Neural cell (in vitro differentiated cells): Measurements from ENCODE around the gene OARD1.

Experiments used
- CTCF ChIP-seq: fragments of 450-650 bp; IDR thresholded peaks from 2 replicates; pipeline ENCODE4 v1.5.1; 2014; ENCODE audit warnings: antibody characterized with exemption, mild to moderate bottlenecking, moderate library complexity; ENCODE audit not compliant: poor library complexity, severe bottlenecking
- EP300 ChIP-seq: fragments of 450-650 bp; conservative IDR thresholded peaks from 2 replicates; pipeline ENCODE4 v1.6.1; 2014; ENCODE audit warnings: antibody characterized with exemption, mild to moderate bottlenecking, moderate library complexity; ENCODE audit not compliant: poor library complexity, severe bottlenecking
- EZH2 ChIP-seq: fragments of 200-600, 300-800 bp; shearing (Covaris generic), sonication (generic); IDR thresholded peaks from 2 replicates; pipeline ENCODE4 v1.6.1; 2014; ENCODE audit warnings: antibody characterized with exemption, low read length, borderline replicate concordance, mild to moderate bottlenecking; ENCODE audit not compliant: insufficient read depth, poor library complexity, severe bottlenecking
- MXI1 ChIP-seq: fragments of 450-650 bp; conservative IDR thresholded peaks from 2 replicates; pipeline ENCODE4 v1.6.1; 2014; ENCODE audit warnings: antibody characterized with exemption, mild to moderate bottlenecking; ENCODE audit not compliant: poor library complexity, severe bottlenecking
- POLR2AphosphoS5 ChIP-seq: IDR thresholded peaks from 2 replicates; pipeline ENCODE4 v1.6.1; 2012
- RAD21 ChIP-seq: fragments of 450-650 bp; conservative IDR thresholded peaks from 2 replicates; pipeline ENCODE4 v1.6.1; 2014; ENCODE audit warnings: antibody characterized with exemption, mild to moderate bottlenecking, moderate library complexity
- REST ChIP-seq: IDR thresholded peaks from 2 replicates; pipeline ENCODE4 v1.6.1; 2012; ENCODE audit warnings: borderline replicate concordance
- SMC3 ChIP-seq: fragments of 450-650 bp; conservative IDR thresholded peaks from 2 replicates; pipeline ENCODE4 v1.6.1; 2014; ENCODE audit warnings: antibody characterized with exemption, mild to moderate bottlenecking, moderate library complexity; ENCODE audit not compliant: poor library complexity
- TAF1 ChIP-seq: IDR thresholded peaks from 2 replicates; pipeline ENCODE4 v1.6.1; 2012; ENCODE audit warnings: low read depth

DNA sequence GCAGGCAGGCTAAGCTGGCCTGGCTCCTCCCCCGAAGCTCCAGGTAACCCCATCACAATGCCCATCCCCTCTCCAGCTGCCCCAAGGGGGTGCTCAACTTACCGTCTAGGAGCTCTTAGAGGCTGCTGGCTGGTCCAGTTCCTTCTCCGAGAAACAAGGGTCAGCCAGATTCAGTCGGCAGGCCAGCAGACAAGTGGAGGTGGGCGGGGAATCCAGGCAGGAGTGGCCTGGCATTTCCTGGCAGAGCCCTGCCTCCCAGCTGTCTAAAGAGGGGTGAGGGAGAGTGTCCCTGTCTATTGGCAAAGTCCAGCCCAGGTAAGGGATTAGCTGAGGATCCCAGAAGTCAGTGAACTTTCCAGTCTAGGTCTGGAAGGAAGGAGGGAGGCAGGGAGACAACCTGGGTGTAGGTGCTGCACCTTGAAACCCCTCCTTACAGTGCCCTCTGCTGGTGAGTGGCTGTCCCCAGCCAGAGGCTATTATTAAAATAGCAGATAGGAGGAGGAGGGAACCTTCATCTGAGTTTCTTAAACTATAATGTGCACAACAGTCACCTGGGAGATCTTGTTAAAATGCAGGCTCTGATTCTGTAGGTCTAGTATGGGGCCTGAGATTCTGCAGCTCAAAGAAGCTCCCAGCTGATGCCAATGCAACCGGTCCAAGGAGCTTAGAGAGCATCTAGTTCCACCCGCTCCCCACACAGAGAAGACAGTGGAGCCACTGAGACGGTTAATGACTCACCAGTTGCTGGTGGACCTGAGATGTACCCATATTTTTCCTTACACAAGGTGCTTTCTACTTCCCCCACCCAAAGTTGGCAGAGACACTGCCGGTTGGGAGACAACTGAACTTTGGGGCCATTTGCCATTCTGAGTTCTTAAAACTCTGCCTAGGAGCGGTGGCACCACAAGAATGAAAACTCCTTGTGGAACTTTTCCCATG, 32.8 kb downstream of the OARD1 start, which contains the start of gene UNC5CL:
- TF ChIP-seq POLR2AphosphoS5 (no peak), TAF1 (no peak), EZH2 (no peak), CTCF (peak; percentile 44), REST (no peak), SMC3 (no peak), EP300 (no peak), RAD21 (peak; percentile 26), MXI1 (no peak)
